LNCAP (cell line): ENCODE measurements around the gene TMEM82.

Experiments used
- TF ChIP-seq, protein P1 (sequence below): fragments of 450-650 bp; IDR thresholded peaks from 2 replicates; pipeline ENCODE4 v1.5.1; 2017; ENCODE audit warnings: mild to moderate bottlenecking

Gene TMEM82

DNA sequence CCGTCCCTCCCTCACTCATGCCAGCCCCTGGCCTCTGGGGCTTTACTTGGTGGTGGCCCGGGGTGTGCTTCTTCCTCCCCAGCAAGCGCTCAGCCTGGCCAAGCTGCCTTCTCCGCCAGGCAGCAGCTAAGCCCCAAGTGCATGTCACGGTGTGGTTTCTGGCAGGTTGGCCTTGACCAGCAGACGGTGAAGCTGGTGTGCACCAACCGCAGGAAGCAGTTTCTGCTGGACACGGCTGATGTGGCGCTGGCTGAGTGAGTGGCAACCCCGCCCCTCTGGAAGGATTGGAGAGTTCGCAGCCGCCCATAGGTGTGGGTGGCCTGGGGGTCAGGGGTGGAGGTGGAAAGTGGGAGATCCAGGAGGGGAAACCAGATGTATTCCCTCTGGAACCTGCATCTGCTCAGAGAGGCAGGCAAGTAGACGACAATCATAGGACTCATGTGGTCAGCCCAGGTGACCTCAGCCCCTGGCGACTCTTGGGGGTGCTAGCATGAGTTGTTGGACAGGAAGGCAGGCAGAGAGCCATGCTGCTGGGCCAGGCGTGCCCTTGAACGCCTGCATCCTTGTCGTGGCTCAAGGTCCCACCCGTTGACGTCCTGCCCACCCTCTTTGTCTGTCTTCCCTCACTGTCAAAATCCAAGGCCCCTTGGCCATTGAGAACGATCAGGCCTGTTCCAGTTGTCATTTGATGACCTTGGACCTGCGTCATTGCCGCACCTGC, 13.2 kb upstream of the TMEM82 start:
- TF ChIP-seq, protein P1, sequence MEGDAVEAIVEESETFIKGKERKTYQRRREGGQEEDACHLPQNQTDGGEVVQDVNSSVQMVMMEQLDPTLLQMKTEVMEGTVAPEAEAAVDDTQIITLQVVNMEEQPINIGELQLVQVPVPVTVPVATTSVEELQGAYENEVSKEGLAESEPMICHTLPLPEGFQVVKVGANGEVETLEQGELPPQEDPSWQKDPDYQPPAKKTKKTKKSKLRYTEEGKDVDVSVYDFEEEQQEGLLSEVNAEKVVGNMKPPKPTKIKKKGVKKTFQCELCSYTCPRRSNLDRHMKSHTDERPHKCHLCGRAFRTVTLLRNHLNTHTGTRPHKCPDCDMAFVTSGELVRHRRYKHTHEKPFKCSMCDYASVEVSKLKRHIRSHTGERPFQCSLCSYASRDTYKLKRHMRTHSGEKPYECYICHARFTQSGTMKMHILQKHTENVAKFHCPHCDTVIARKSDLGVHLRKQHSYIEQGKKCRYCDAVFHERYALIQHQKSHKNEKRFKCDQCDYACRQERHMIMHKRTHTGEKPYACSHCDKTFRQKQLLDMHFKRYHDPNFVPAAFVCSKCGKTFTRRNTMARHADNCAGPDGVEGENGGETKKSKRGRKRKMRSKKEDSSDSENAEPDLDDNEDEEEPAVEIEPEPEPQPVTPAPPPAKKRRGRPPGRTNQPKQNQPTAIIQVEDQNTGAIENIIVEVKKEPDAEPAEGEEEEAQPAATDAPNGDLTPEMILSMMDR, result no peak

DNA sequence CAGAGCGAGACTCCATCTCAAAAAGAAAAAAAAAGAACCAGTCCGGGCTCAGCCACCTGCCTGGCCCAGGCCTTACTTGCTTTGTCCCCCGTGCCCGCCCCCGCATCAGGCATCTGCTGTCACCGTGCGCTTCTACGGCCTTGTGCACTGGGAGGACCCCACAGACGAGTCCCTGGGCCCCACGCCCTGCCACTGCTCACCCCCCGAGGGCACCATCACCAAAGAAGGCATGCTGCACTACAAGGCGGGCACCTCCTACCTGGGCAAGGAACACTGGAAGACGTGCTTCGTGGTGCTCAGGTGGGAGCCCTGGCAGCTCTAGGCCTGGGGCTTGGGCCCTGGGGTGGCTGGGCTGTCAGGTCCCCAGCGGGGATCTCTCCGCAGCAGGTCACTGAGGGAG, 11.9 kb upstream of the TMEM82 start:
- TF ChIP-seq, protein P1, result no peak

DNA sequence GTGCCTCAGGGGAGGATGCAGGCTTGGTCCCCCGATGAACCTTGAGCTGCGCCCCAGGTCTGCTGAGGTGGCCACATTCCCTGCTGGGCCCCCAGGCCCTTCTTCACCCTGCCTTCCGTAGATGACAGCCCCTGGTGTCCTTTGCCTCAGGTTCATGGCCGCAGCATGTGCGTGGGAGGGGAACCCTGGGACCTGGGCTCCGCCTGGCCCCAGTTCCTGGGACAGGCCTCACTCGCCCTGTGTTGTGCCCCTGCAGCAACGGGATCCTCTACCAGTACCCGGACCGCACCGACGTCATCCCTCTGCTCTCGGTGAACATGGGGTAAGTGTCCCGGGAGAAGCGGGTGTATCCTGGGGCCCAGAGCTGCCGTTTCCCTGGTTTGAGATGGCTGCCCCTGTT, 11.4 kb upstream of the TMEM82 start:
- TF ChIP-seq, protein P1, result no peak

DNA sequence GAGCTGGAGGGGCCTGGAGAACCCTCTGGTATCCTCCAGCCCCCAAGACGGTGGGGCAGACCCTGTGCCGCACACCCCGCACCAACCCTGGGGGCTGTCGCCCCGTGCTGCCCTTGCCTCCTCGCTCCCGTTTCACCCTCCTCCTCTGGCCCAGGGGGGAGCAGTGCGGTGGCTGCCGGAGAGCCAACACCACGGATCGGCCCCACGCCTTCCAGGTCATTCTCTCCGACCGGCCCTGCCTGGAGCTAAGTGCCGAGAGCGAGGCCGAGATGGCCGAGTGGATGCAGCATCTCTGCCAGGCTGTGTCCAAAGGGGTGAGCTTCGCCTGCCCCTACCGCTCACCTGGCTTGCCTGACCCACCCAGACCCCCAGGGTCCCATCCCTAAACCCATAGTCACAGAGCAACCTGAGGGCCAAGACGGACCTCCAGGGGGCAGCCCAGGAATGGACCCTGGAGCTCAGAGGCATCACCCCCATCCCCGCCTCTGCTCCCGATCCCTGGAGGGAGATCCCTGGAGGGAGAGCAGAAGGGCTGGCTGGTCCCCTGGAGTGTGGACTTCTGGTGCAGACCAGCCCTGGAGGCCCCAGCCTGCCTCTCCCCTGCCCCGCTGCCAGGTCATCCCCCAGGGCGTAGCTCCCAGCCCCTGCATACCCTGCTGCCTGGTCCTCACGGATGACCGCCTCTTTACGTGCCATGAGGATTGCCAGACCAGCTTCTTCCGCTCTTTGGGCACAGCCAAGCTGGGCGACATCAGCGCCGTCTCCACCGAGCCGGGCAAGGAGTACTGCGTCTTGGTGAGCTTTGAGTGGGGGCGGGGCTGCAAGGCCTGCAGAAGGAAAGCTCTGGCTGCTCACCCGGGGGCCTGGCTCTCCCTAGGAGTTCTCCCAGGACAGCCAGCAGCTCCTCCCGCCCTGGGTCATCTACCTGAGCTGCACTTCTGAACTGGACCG, 10.3 kb upstream of the TMEM82 start:
- TF ChIP-seq, protein P1, result no peak

DNA sequence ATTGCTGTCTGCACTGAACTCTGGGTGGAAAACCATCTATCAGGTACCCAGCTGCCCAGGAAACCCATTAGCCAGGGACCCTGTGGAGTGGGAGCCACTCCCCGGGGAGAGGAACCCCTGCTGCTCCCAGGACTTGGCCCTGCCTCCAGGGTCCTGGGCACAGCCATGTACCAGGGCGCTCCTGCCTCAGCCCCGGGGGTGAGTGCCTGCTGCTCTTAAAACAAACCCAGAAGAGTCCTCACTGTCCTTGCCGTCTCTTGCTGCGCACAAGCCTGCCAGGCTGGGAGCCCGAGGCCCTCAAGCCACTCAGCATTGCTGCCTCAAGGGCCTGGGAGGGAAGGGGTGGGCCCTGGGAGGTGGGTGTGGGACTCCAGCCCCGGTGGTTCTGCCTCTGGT, 9.6 kb upstream of the TMEM82 start:
- TF ChIP-seq, protein P1, result no peak

DNA sequence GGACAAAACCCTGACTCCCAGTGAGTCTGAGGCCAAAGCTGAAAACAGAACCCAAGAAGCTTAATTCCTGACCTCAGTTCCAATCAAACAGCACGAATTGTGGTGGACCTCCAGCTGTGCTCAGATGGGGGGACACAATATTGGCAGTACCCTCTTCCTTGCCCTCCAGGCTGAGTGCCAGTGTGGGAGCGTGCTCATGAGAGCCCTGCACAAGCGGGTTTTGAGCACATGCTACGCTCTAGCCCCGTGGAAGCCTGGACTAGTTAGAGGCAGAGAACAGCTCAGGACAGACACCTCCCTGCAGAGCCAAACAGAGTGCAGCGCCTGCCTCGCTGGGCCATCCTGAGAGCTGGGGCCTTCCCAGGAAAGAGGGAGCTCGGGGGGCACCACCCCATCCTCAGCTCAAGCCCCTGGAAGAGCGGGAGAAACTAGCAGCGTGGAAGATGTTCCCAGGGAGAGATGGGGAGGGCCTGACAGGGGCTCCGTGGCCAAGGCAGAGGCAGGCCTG, 9.0 kb upstream of the TMEM82 start:
- TF ChIP-seq, protein P1, result no peak

DNA sequence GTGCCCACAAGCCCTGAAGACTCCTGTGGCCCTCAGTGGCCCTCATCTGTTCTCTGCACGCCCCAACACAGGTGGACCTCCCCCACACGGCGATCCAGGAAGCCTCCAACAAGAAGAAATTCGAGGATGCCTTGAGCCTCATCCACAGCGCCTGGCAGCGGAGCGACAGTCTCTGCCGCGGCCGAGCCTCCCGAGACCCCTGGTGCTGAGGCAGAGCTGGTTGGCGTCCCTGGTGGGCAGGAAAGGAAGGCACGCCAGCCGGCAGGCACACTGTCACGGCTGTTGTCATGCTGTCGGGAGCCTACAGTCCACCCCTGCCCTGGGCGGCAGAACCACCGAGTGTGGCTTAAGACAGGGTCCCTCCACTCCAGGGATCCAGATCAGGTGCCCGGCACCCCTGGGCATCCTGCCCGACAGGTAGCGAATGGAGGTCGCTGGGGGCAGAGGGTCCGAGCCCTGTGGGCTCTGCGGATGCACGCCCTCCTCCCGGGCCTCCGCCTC, 8.5 kb upstream of the TMEM82 start:
- TF ChIP-seq, protein P1, result no peak
